Activated naive CD4-positive, alpha-beta T cell treated with anti-CD3 and anti-CD28 coated beads for 36 hours (primary cell): ENCODE data around the gene PANK1. TPM values are rescaled to one million over a fixed set of nuclear protein-coding genes. Genes with fewer than 3 reads are reported as not detected.
A peak's percentile ranks its signal among the peaks of the same experiment; 100 is the strongest.

Source experiments
- CTCF ChIA-PET: fragments of 350-600 bp; sonication (Branson Sonifier 250); formaldehyde crosslinking; loops from one replicate; lab custom pipeline; 2021; ENCODE audit warnings: antibody characterized with exemption; lab: Charles Lee
- DNase-seq: peaks from one replicate; pipeline ENCODE4 v3.0.0-alpha.2; 2020
- H3K27ac Mint-ChIP-seq: one replicate; pipeline ENCODE4 v1.8.0; 2021; ENCODE audit warnings: mild to moderate bottlenecking, mixed read lengths
- H3K27me3 Mint-ChIP-seq: one replicate; pipeline ENCODE4 v1.8.0; 2021; ENCODE audit warnings: low read depth, mixed read lengths
- H3K36me3 Mint-ChIP-seq: one replicate; pipeline ENCODE4 v1.8.0; 2021; ENCODE audit warnings: low read depth, mixed read lengths
- H3K4me1 Mint-ChIP-seq: one replicate; pipeline ENCODE4 v1.8.0; 2021; ENCODE audit warnings: low read depth, mixed read lengths
- H3K4me3 Mint-ChIP-seq: one replicate; pipeline ENCODE4 v1.8.0; 2021; ENCODE audit warnings: mild to moderate bottlenecking, moderate library complexity, mixed read lengths
- H3K9me3 Mint-ChIP-seq: one replicate; pipeline ENCODE4 v1.8.0; 2021; ENCODE audit warnings: mixed read lengths
- intact Hi-C: fragments of 100-400 bp; cut with micrococcal nuclease; formaldehyde crosslinking; loops from one replicate; pipeline ENCODE4 v1.15.1; 2023
- total RNA-seq, 2 experiments: library from RNA; stranded (reverse); gene quantifications; one replicate each; pipeline ENCODE4 v1.2.3, GENCODE V29; 2021

The PANK1 gene
- total RNA-seq, 2 experiments from 2014 or later, result 1.6 to 2.2 TPM

DNA sequence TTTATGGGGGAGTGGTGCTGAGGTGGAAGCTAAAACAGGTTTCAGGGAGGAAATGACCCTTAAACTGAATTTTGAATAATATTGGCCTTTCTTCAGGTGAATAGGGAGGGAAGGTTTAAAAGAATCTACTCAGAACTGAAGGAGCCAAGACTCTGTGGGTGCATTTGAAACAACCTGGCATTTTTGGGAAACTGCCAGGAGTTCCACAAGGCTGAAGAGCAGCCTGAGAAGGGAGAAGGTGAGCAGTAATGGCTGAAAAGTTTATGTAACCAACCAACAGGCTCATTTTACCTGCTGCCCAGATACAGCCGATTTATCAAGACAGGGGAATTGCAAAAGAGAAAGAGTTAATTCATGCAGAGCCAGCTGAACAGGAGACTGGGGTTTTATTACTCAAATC, 4.0 kb upstream of the PANK1 start:
- H3K36me3 Mint-ChIP-seq, result no peaks in the 10 kb centered on the region
- no peaks in the 10 kb centered on the region for H3K9me3 Mint-ChIP-seq
- CTCF ChIA-PET, result no interaction called here
- DNase-seq, result no peak
- peaks cover 6% of the 10 kb centered on the region for H3K4me1 Mint-ChIP-seq
- H3K27me3 Mint-ChIP-seq, result peaks cover 4% of the 10 kb centered on the region
- no peak overlapping the region for H3K27ac Mint-ChIP-seq
- intact Hi-C loops, result loop anchor here (10.0 kb wide), 1 partner anchor 1226 kb away; the partner anchor contains the start of gene RPP30
- H3K4me3 Mint-ChIP-seq, result no peak overlapping the region

DNA sequence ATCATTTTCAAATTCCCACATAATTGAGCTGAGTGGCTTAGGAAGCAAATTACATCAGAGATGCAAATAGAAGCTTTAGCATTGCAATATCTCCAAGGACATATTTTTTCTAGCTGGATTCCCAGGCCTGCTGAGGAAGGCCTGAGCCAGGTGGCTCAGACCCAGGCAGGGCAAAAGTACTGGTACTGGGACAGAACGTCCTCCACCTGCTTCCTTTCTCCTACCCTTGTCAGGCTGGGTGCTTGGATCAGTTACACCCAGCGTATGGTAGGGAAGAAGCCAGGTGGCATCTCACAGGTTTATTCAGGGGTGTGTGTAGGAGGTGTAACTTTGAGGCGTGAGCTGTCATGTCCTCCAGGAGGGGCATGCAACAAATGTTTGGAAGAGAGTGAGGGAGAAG, 3.0 kb upstream of the PANK1 start:
- Mint-ChIP-seq H3K4me3 (no peak overlapping the region), H3K9me3 (no peaks in the 10 kb centered on the region), H3K27me3 (peaks cover 4% of the 10 kb centered on the region), H3K36me3 (no peaks in the 10 kb centered on the region), H3K27ac (no peak overlapping the region), H3K4me1 (peaks cover 8% of the 10 kb centered on the region)
- intact Hi-C loops, result loop anchor here (10.0 kb wide), 1 partner anchor 1227 kb away; the partner anchor contains the start of gene RPP30
- CTCF ChIA-PET, result no interaction called here
- DNase-seq, result no peak

DNA sequence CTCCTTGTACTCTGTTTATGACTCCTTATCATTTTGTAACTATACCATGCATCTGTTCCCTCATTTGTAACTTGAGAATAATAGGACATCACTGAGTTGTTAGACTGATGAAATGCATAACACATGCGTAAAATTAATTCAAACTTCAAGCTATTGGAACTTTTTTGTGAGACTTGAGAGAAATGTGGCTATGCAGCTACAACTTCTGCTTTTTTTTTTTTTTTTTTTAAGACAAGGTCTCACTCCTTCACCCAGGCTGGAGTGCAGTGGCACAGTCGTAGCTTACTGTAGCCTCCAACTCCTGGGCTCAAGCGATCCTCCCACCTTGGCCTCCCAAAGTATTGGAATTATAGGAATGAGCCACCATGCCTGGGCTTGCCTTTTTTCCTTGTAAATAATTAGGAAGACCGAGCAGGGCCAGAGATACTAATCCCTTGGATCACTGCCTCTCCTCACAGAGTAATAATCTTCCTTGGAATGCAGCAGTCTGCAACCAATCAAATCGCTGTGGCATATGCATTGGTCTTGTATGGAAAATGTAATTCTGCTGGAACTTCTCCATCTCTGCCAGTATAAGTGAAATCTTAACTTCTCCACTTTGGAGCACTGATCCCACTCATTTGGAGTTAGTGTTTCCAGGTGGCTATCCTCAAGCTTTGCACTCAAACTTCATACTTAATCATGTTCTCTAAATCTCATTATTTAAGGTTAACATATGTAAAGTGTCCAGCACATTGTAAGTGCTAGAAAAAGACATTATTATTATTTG, 2.0 kb upstream of the PANK1 start:
- CTCF ChIA-PET, result no interaction called here
- intact Hi-C loops, result loop anchor here (10.0 kb wide), 1 partner anchor 1228 kb away; the partner anchor contains the start of gene RPP30
- H3K4me1 Mint-ChIP-seq, result peaks cover 8% of the 10 kb centered on the region

DNA sequence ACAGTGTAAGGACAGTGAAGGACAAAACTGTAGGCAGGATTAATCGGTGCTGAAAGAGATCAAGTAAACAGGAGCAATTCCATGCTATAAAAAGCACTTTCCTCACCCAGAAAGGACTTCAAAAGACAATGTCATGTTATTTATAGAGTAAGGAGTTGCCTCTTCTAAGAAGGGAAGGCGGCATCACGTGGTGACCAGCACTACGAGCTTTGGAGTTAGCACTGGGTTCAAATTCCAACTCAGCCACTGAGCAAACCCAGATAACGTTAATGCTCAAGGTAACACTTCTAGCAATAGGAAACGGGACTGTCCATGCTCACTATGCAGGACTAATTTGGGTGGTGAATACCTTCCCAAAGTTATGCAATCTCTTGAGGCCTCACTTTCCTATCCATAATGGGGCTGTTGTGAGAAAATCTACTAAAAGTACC, 715 bp upstream of the PANK1 start:
- CTCF ChIA-PET, result no interaction called here
- Mint-ChIP-seq H3K9me3 (no peaks in the 10 kb centered on the region), H3K4me1 (peaks cover 8% of the 10 kb centered on the region), H3K36me3 (no peaks in the 10 kb centered on the region), H3K4me3 (no peak overlapping the region), H3K27me3 (peaks cover 4% of the 10 kb centered on the region), H3K27ac (peak overlapping the region; percentile 14)
- DNase-seq, result no peak
- intact Hi-C loops, result loop anchor here (1.0 to 10.0 kb wide), 4 partner anchors 160 to 1229 kb away; partner anchors contain the start of gene RPP30

More for the DNA sequence above, 2.0 kb upstream of the PANK1 start:
- Mint-ChIP-seq H3K36me3 (no peaks in the 10 kb centered on the region), H3K9me3 (no peaks in the 10 kb centered on the region), H3K27ac (no peak overlapping the region), H3K4me3 (no peak overlapping the region), H3K27me3 (peaks cover 4% of the 10 kb centered on the region)
- DNase-seq, result no peak

DNA sequence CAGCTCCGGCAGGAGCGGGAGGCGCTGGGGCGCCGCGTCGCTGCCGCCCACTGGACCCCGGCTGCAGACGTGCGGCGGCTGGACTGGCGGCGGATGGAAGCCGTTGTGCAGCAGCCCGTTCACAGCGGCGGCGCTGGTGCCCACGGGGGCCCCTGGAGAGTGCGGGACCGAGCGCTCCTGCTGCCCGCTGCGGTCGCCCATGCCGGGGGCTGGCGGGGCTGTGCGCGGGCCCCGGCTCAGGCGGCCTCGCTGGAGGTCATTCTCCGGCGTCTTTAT, 413 bp downstream of the PANK1 start:
- Mint-ChIP-seq H3K4me3 (no peak overlapping the region), H3K9me3 (no peaks in the 10 kb centered on the region), H3K27ac (no peak overlapping the region), H3K27me3 (peaks cover 4% of the 10 kb centered on the region), H3K4me1 (peaks cover 8% of the 10 kb centered on the region), H3K36me3 (no peaks in the 10 kb centered on the region)
- DNase-seq, result no peak
- CTCF ChIA-PET, result no interaction called here
- intact Hi-C loops, result loop anchor here (1.0 to 10.0 kb wide), 5 partner anchors 57 to 1230 kb away; partner anchors contain the start of genes KIF20B and RPP30

DNA sequence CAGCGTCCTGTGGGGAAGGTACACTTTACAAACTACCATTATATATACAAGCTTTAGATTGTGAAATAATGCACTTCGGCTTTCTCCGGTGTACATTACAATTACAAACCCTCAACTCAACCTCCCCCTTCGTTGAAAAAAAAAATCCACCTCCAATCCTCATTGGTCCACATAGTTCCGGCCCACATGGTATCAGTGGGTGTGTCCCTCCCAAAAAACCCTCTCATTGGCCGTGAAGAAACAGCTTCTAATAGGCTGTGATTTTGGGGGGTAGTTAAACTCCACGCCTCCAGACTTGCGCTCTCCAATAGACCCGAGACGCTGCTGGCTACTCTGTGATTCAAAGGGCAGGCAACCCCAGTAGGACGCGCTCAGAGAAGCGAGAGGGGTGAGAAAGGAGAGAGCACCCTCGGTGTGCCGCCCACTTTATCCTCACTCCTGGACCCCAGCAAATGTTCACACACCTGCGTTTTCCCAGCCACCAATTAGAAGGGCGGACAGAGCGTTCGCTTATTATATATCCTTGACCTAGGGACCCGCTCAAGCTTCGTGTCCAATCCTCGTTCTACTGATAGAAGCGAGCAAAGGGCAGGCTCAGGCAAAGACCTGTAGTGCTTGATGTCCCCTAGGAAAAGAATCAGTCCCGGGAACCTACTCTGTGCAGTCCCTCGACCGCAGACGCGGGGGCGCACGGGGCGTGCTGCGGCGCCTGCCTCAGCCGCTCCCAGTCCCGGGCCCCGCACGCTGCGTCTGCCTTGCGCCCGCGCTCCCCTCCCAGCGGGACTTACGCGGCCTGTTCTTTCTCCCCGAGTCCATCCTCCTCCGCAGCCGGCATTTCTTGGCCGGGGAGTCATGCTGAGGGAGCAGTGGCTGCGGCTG, 991 bp downstream of the PANK1 start:
- intact Hi-C loops, result loop anchor here (1.0 to 10.0 kb wide), 5 partner anchors 57 to 1231 kb away; partner anchors contain the start of genes KIF20B and RPP30
- CTCF ChIA-PET, result no interaction called here
- peaks cover 4% of the 10 kb centered on the region for H3K27me3 Mint-ChIP-seq

DNA sequence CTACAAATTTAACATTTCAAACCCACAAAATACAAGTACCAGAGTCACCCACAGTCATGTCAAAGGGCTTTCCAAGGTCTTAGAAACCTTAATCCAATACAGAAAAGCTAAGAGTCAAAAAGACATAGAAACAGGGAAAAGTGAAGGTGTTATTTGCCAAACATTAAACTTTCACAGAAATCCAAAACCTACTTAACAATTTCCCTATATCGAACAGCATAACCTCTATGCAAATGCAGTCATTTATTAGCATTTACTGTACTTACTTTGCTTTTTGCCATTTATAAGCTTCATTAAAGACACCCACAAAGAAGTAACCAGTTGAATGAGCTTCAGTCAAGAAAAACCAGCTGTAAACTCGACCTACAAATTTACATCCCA, 1.6 kb downstream of the PANK1 start:
- no peak overlapping the region for H3K4me3 Mint-ChIP-seq
- intact Hi-C loops, result loop anchor here (5.0 to 10.0 kb wide), 2 partner anchors 216 to 1231 kb away; partner anchors contain the start of gene RPP30
- H3K4me1 Mint-ChIP-seq, result peaks cover 8% of the 10 kb centered on the region
- no peak for DNase-seq
- CTCF ChIA-PET, result no interaction called here
- H3K36me3 Mint-ChIP-seq, result no peaks in the 10 kb centered on the region
- H3K27me3 Mint-ChIP-seq, result peaks cover 4% of the 10 kb centered on the region
- H3K27ac Mint-ChIP-seq, result no peak overlapping the region
- H3K9me3 Mint-ChIP-seq, result no peaks in the 10 kb centered on the region

More for the DNA sequence above, 991 bp downstream of the PANK1 start:
- Mint-ChIP-seq H3K4me3 (no peak overlapping the region), H3K36me3 (no peaks in the 10 kb centered on the region), H3K27ac (no peak overlapping the region), H3K4me1 (peaks cover 8% of the 10 kb centered on the region), H3K9me3 (no peaks in the 10 kb centered on the region)
- DNase-seq, result peak; percentile 79

DNA sequence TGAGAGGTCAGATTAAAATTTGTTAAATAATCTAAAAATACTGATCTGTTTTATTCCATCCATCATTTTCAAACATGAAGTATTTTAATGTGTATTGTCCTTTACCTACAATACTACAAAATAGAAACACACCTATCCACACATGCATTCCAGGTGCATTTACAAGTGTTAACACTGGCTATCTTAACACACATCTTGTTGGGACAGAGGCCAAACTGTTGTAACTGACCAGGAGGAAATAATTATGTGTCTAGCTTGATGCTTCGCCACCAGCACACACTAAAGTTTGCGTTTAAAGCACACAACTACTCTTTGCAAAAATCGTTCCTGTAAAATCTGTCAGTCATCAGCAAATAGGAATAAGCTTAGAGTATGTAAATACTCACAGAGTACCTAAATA, 2.8 kb downstream of the PANK1 start:
- Mint-ChIP-seq H3K27ac (no peak overlapping the region), H3K27me3 (peaks cover 4% of the 10 kb centered on the region), H3K4me1 (peaks cover 8% of the 10 kb centered on the region), H3K4me3 (no peak overlapping the region), H3K36me3 (no peaks in the 10 kb centered on the region), H3K9me3 (no peaks in the 10 kb centered on the region)
- CTCF ChIA-PET, result no interaction called here
- no peak for DNase-seq
- intact Hi-C loops, result loop anchor here (5.0 to 10.0 kb wide), 2 partner anchors 215 to 1233 kb away; partner anchors contain the start of gene RPP30

DNA sequence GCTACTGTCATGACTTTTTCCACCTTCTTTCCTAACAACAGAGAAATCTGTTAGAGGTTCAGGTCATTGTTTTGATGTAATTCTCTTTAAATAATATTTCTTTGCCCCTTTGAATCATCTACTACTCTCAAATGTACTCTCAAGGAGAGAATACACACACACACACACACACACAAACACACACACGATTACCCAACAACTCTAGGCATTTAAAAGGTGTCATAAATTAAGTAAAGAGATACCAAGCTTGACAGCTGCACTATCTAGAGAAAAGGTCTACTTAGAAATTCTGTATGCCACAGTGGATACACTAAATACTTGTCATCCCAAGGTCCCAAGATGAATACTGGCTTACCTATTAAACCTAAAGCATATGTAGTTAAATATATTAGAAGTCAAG, 4.8 kb downstream of the PANK1 start:
- intact Hi-C loops, result loop anchor here (5.0 to 10.0 kb wide), 2 partner anchors 213 to 1235 kb away; partner anchors contain the start of gene RPP30
- CTCF ChIA-PET, result interaction anchor here (0.5 kb wide), 1 partner anchor 637 kb away, joined by 3 read pairs; no protein-coding TSS in a partner anchor
- no peaks in the 10 kb centered on the region for H3K9me3 Mint-ChIP-seq
- H3K36me3 Mint-ChIP-seq, result no peaks in the 10 kb centered on the region
- DNase-seq, result no peak
- H3K4me1 Mint-ChIP-seq, result peaks cover 4% of the 10 kb centered on the region
- peaks cover 2% of the 10 kb centered on the region for H3K27me3 Mint-ChIP-seq
- no peak overlapping the region for H3K27ac Mint-ChIP-seq
- no peak overlapping the region for H3K4me3 Mint-ChIP-seq

DNA sequence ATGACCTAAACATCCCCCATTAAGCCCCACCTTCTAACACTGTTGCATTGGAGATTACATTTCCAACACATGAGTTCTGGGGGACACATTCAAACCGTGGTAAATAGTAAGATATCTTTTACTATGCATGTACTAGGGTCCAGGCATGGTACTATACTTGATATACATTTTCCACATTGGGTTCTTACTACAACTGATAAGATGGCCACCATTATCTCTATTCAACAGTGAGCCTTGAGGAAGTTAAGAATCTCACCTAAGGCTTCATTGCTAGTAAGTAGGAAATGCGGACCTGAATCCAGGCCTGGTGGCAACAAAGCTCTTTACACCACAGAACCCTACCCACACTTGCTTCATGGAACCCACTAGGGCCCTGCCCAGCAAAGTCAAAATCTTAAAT, 5.7 kb downstream of the PANK1 start:
- Mint-ChIP-seq H3K27ac (no peak overlapping the region), H3K9me3 (no peaks in the 10 kb centered on the region), H3K4me1 (peaks cover 2% of the 10 kb centered on the region), H3K36me3 (no peaks in the 10 kb centered on the region), H3K27me3 (no peaks in the 10 kb centered on the region), H3K4me3 (no peak overlapping the region)
- intact Hi-C loops, result no loop called here
- CTCF ChIA-PET, result no interaction called here
- no peak for DNase-seq

DNA sequence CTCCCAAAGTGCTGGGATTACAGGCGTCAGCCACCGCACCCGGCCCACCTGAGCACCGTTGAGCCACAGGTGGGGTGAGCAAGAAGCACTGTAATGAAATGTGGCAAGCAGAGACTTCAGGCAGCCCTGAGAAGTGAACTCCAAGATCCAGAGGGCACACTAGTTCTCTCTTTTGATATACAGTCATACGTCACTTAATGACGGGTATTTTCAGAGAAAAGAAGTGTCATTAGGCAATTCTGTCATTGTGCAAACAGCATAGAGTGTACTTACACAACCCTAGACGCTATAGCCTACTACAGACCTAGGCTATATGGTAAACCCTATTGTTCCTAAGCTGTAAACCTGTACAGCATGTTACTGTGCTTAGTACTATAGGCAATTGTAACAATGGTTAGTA, 7.9 kb downstream of the PANK1 start:
- CTCF ChIA-PET, result no interaction called here
- intact Hi-C loops, result no loop called here
- Mint-ChIP-seq H3K4me1 (no peaks in the 10 kb centered on the region), H3K36me3 (no peaks in the 10 kb centered on the region), H3K27ac (no peak overlapping the region), H3K27me3 (no peaks in the 10 kb centered on the region), H3K9me3 (no peaks in the 10 kb centered on the region), H3K4me3 (no peak overlapping the region)
- DNase-seq, result no peak

DNA sequence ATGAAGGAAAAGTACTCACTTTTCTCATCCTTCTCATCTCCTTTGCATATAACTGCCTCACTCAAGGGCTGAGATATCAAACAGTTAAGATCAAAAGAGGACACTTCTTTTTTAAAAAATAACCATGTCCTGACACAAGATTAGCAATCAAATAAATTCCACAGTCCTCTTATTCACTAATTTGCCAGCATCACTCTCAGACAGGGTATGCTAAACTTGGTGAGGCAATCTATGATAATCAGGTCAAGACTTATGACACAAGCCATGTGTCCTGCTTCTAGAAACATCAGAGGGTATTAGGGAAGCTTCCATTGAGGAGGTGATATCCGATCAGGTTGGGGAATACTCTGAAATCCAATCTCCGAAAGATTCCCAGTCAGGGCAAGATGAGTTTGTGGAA, 10.4 kb downstream of the PANK1 start:
- DNase-seq, result no peak
- intact Hi-C loops, result no loop called here
- Mint-ChIP-seq H3K4me3 (no peak overlapping the region), H3K36me3 (no peaks in the 10 kb centered on the region), H3K4me1 (no peaks in the 10 kb centered on the region), H3K27ac (no peak overlapping the region), H3K27me3 (no peaks in the 10 kb centered on the region), H3K9me3 (no peaks in the 10 kb centered on the region)
- CTCF ChIA-PET, result no interaction called here
